H1 (cell line): ENCODE data around the gene KRT80. TPM values are rescaled to one million over a fixed set of nuclear protein-coding genes. Genes with fewer than 3 reads are reported as not detected.

Experiments used
- CTCF ChIA-PET: fragments of 300-600 bp; sonication (Branson Sonifier 250); formaldehyde crosslinking; loops from one replicate; lab custom pipeline; 2021; ENCODE audit not compliant: partially characterized antibody; lab: Charles Lee
- POLR2A ChIA-PET: fragments of 300-600 bp; sonication (Branson Sonifier 250); formaldehyde crosslinking; loops from one replicate; lab custom pipeline; 2021; ENCODE audit warnings: inconsistent platforms; ENCODE audit not compliant: partially characterized antibody; lab: Charles Lee
- DNase-seq, 2 experiments: peaks; one replicate each; pipeline versions ENCODE4 v3.0.0 to v3.0.0-alpha.2; 2010 to 2022; ENCODE audit warnings: low spot score in 2 of 2, low read depth in 1 of 2, mixed read lengths in 1 of 2
- FAIRE-seq: peaks from 2 replicates; lab custom pipeline; 2011; peaks lifted over from hg19 to GRCh38; lab: Jason Lieb, UNC
- H2AFZ ChIP-seq: 2 replicates; pipeline ENCODE4 v1.8.1; 2012; ENCODE audit warnings: low read length, inconsistent platforms
- H2AK5ac ChIP-seq: 2 replicates; pipeline ENCODE4 v1.6.1; 2013; ENCODE audit warnings: low read depth, low read length
- H2BK120ac ChIP-seq: replicated peaks from 2 replicates; pipeline ENCODE3; 2013; ENCODE audit warnings: low read depth, low read length, inconsistent platforms
- H2BK12ac ChIP-seq: 2 replicates; pipeline ENCODE4 v1.6.1; 2013; ENCODE audit warnings: low read depth, low read length
- H2BK15ac ChIP-seq: 2 replicates; pipeline ENCODE4 v1.6.1; 2013; ENCODE audit warnings: low read length
- H2BK20ac ChIP-seq: 2 replicates; pipeline ENCODE4 v1.6.1; 2013; ENCODE audit warnings: low read length
- H2BK5ac ChIP-seq: 2 replicates; pipeline ENCODE4 v1.6.1; 2013; ENCODE audit warnings: low read depth, low read length
- H3K14ac ChIP-seq: 2 replicates; pipeline ENCODE4 v1.6.1; 2013; ENCODE audit warnings: inconsistent platforms; ENCODE audit not compliant: insufficient read length
- H3K18ac ChIP-seq: 2 replicates; pipeline ENCODE4 v1.6.1; 2013; ENCODE audit warnings: low read length; ENCODE audit errors: extremely low read depth
- H3K23ac ChIP-seq: 2 replicates; pipeline ENCODE4 v1.6.1; 2013; ENCODE audit warnings: inconsistent platforms; ENCODE audit not compliant: insufficient read length
- H3K23me2 ChIP-seq: 2 replicates; pipeline ENCODE4 v1.6.1; 2013; ENCODE audit warnings: low read depth, low read length
- H3K27ac ChIP-seq: 2 replicates; pipeline ENCODE4 v1.6.1; 2011; ENCODE audit warnings: low read depth, low read length, inconsistent platforms
- H3K27me3 ChIP-seq, 4 experiments: replicated peaks in 1 of 4; 1 replicate in 1 of 4; 2 replicates in 3 of 4; pipeline versions ENCODE4 v1.6.1 to v1.8.1; 2011 to 2013; ENCODE audit warnings: low read length in 3 of 4, mild to moderate bottlenecking in 3 of 4, inconsistent platforms in 2 of 4, mixed read lengths in 2 of 4, moderate library complexity in 1 of 4; ENCODE audit not compliant: control insufficient read depth in 3 of 4, insufficient read depth in 3 of 4; ENCODE audit errors: extremely low read depth in 1 of 4
- H3K36me3 ChIP-seq, 4 experiments: 2 replicates each; pipeline versions ENCODE4 v1.6.1 to v1.8.1; 2011 to 2013; ENCODE audit warnings: mild to moderate bottlenecking in 4 of 4, low read length in 3 of 4, moderate library complexity in 2 of 4, control low read depth in 1 of 4, inconsistent platforms in 1 of 4; ENCODE audit not compliant: insufficient read depth in 4 of 4, control insufficient read depth in 2 of 4
- H3K4ac ChIP-seq: replicated peaks from 2 replicates; pipeline ENCODE3; 2013; ENCODE audit warnings: low read length, low read depth, mixed read lengths, inconsistent platforms; ENCODE audit not compliant: insufficient read length
- H3K4me1 ChIP-seq, 4 experiments: replicated peaks in 1 of 4; 1 replicate in 1 of 4; 2 replicates in 3 of 4; pipeline versions ENCODE4 v1.6.1 to v1.8.1; 2011 to 2013; ENCODE audit warnings: low read length in 3 of 4, inconsistent platforms in 2 of 4, mixed read lengths in 1 of 4; ENCODE audit not compliant: insufficient read depth in 4 of 4, control insufficient read depth in 3 of 4
- H3K4me2 ChIP-seq, 2 experiments: 2 replicates each; pipeline versions ENCODE4 v1.6.1 to v1.8.1; 2011 to 2013; ENCODE audit warnings: low read depth in 2 of 2, low read length in 2 of 2, control low read depth in 1 of 2, inconsistent platforms in 1 of 2, mild to moderate bottlenecking in 1 of 2; ENCODE audit not compliant: insufficient read depth in 1 of 2
- H3K4me3 ChIP-seq, 4 experiments: fragments of 200-600, 300-600 bp in 1 of 4; sonication (generic), shearing (Covaris generic), sonication (Bioruptor Twin) in 1 of 4; 2 replicates each; pipeline versions ENCODE4 v1.5.1 to v1.8.1; 2011 to 2016; ENCODE audit warnings: low read length in 4 of 4, low read depth in 3 of 4, control low read depth in 2 of 4, inconsistent platforms in 2 of 4, mild to moderate bottlenecking in 2 of 4, mixed read lengths in 1 of 4, moderate library complexity in 1 of 4; ENCODE audit not compliant: insufficient read depth in 2 of 4; ENCODE audit errors: extremely low read depth in 1 of 4
- H3K56ac ChIP-seq: replicated peaks from 2 replicates; pipeline ENCODE3; 2013; ENCODE audit warnings: low read depth, mild to moderate bottlenecking, mixed read lengths, low read length, inconsistent platforms; ENCODE audit not compliant: insufficient read length
- H3K79me1 ChIP-seq: 2 replicates; pipeline ENCODE4 v1.6.1; 2013; ENCODE audit warnings: low read depth, low read length, control low read depth
- H3K79me2 ChIP-seq, 2 experiments: 2 replicates each; pipeline versions ENCODE4 v1.6.1 to v1.8.1; 2012 to 2013; ENCODE audit warnings: low read length in 2 of 2, mild to moderate bottlenecking in 2 of 2, inconsistent platforms in 1 of 2; ENCODE audit not compliant: insufficient read depth in 2 of 2, control insufficient read depth in 1 of 2
- H3K9ac ChIP-seq, 4 experiments: replicated peaks in 1 of 4; 1 replicate in 1 of 4; 2 replicates in 3 of 4; pipeline versions ENCODE4 v1.6.1 to v1.8.1; 2011 to 2013; ENCODE audit warnings: low read depth in 3 of 4, low read length in 3 of 4, control low read depth in 2 of 4, mild to moderate bottlenecking in 2 of 4, moderate library complexity in 2 of 4, inconsistent platforms in 1 of 4; ENCODE audit errors: extremely low read depth in 1 of 4
- H3K9me3 ChIP-seq, 2 experiments: 2 replicates each; pipeline versions ENCODE4 v1.6.1 to v1.8.1; 2012 to 2013; ENCODE audit warnings: mild to moderate bottlenecking in 2 of 2, moderate library complexity in 2 of 2, control low read depth in 1 of 2, inconsistent platforms in 1 of 2, low read depth in 1 of 2, low read length in 1 of 2, mixed read lengths in 1 of 2; ENCODE audit not compliant: insufficient read depth in 2 of 2
- H4K20me1 ChIP-seq, 2 experiments: replicated peaks in 1 of 2; 2 replicates each; pipeline versions ENCODE3 to v1.8.1; 2011 to 2013; ENCODE audit warnings: inconsistent platforms in 2 of 2, low read length in 2 of 2, mild to moderate bottlenecking in 1 of 2; ENCODE audit not compliant: insufficient read depth in 2 of 2, control insufficient read depth in 1 of 2
- H4K5ac ChIP-seq: 2 replicates; pipeline ENCODE4 v1.6.1; 2013; ENCODE audit warnings: low read length, low read depth, mixed read lengths, inconsistent platforms; ENCODE audit not compliant: insufficient read length
- H4K8ac ChIP-seq: 2 replicates; pipeline ENCODE4 v1.8.0; 2013; ENCODE audit warnings: mild to moderate bottlenecking, moderate library complexity, low read length, inconsistent platforms; ENCODE audit not compliant: insufficient read depth; ENCODE audit errors: extremely low read depth
- H4K91ac ChIP-seq: replicated peaks from 2 replicates; pipeline ENCODE3; 2013; ENCODE audit warnings: low read length, mixed read lengths, inconsistent platforms; ENCODE audit not compliant: insufficient read length
- CHD1 ChIP-seq: IDR thresholded peaks from 2 replicates; pipeline ENCODE4 v1.6.1; 2012; ENCODE audit warnings: low read depth, low read length, improper control_type of control experiment
- GTF2F1 ChIP-seq: IDR thresholded peaks from 2 replicates; pipeline ENCODE4 v1.6.1; 2012; ENCODE audit warnings: low read depth, low read length, improper control_type of control experiment, borderline replicate concordance
- HDAC6 ChIP-seq: IDR thresholded peaks from one replicate; pipeline ENCODE4 v1.7.1; 2012; ENCODE audit warnings: low read depth, mild to moderate bottlenecking, inconsistent platforms, low read length, moderate library complexity
- RAD21 ChIP-seq, 2 experiments: IDR thresholded peaks in 1 of 2; conservative IDR thresholded peaks in 1 of 2; 2 replicates each; pipeline ENCODE4 v1.6.1; 2011; ENCODE audit warnings: low read depth in 2 of 2, low read length in 2 of 2, improper control_type of control experiment in 1 of 2, inconsistent platforms in 1 of 2, mild to moderate bottlenecking in 1 of 2, moderate library complexity in 1 of 2
- RFX5 ChIP-seq: IDR thresholded peaks from 2 replicates; pipeline ENCODE4 v1.6.1; 2011; ENCODE audit warnings: low read depth, low read length, improper control_type of control experiment, borderline replicate concordance
- RNF2 ChIP-seq: fragments of 200-900, 300-1000 bp; sonication (generic); IDR thresholded peaks from 2 replicates; pipeline ENCODE4 v1.7.1; 2016; ENCODE audit warnings: borderline replicate concordance, low read depth, mild to moderate bottlenecking, antibody characterized with exemption, low read length; ENCODE audit not compliant: poor library complexity, severe bottlenecking; ENCODE audit errors: missing control alignments
- TEAD4 ChIP-seq: IDR thresholded peaks from 2 replicates; pipeline ENCODE4 v1.6.1; 2012; ENCODE audit warnings: low read depth, low read length, inconsistent platforms, mixed read lengths
- WGBS, 2 experiments: shearing (Covaris generic) in 1 of 2; methylation state at CpG; one replicate each; pipeline versions ENCODE4 v1.1.6 to v1.1.7; 2013 to 2015; ENCODE audit warnings: low lambda C conversion rate in 2 of 2, mixed read lengths in 2 of 2, inconsistent platforms in 1 of 2, low coverage in 1 of 2, missing lambda C conversion rate in 1 of 2; ENCODE audit not compliant: insufficient replicate concordance in 2 of 2, insufficient coverage in 1 of 2, insufficient read length in 1 of 2; ENCODE audit errors: extremely low coverage in 1 of 2, missing lambda C conversion rate in 1 of 2; 5-methylcytosine and 5-hydroxymethylcytosine counted together
- polyA plus RNA-seq, 7 experiments: library from polyadenylated mRNA; depleted of rRNA in 3 of 7; stranded (reverse) in 5 of 7; unstranded in 2 of 7; fragments of >200 nt in 5 of 7; fragments of 200-250 nt in 2 of 7; gene quantifications; 1 replicate in 5 of 7; 2 replicates in 1 of 7; 4 replicates in 1 of 7; pipeline versions ENCODE4 v1.2.1 to v1.2.3, GENCODE V29; 2011 to 2013; ENCODE audit warnings: missing spikeins in 2 of 7, mixed read lengths in 2 of 7
- total RNA-seq: library from RNA; stranded (reverse); fragmentation: NEBNext Ultra II Directional; extraction: Animal tissue kit (Norgen Biotek cat#: 25700); gene quantifications from 2 replicates; pipeline ENCODE4 v1.2.1, GENCODE V29; 2021

Gene KRT80
- total and polyA plus RNA-seq, 2 of the 8 experiments (the other 6 are each of a cell fraction or from before 2014, with no cell fraction given): 0.05 TPM; not detected in 1

- H3K4ac ChIP-seq: no peak overlapping the region
- no peak overlapping the region for H2BK15ac ChIP-seq
- peak overlapping the region; percentile 27; the same call in 1 of the 2 replicates for H3K18ac ChIP-seq
- no peaks in the 10 kb centered on the region for H3K27me3 ChIP-seq
- H3K79me2 ChIP-seq: no peaks in the 10 kb centered on the region
- H4K5ac ChIP-seq: no peak overlapping the region
- peaks cover 0 to 3% of the 10 kb centered on the region in 2 experiments for H4K20me1 ChIP-seq
- H2BK5ac ChIP-seq: no peak overlapping the region
- FAIRE-seq (no peak), DNase-seq (no peak)
- no peak overlapping the region for H3K23ac ChIP-seq
- H3K36me3 ChIP-seq: no peaks in the 10 kb centered on the region
- 62% methylated on average over 5 of the region's 5 CpGs; no CpG with 5 or more reads in 1 of the 2 experiments for WGBS, 2 experiments
- H3K9ac ChIP-seq: no peak overlapping the region
- no peak overlapping the region for H3K4me3 ChIP-seq
- no peak overlapping the region for H3K14ac ChIP-seq
- no peaks in the 10 kb centered on the region for H3K79me1 ChIP-seq
- H3K4me1 ChIP-seq: peaks cover 0 to 4% (median under 1%) of the 10 kb centered on the region in 4 experiments; a peak in 4 of 7 replicates
- no peak overlapping the region for H2BK20ac ChIP-seq
- no peak overlapping the region for H2AFZ ChIP-seq
- ChIA-PET CTCF (interaction anchor here (0.7 to 13.2 kb wide), 9 partner anchors 10 to 278 kb away, joined by 3 to 146 read pairs (median 16); partner anchors contain the start of gene KRT86), POLR2A (interaction anchor here (0.7 kb wide), 1 partner anchor 19 kb away, joined by 3 read pairs; no protein-coding TSS in a partner anchor)
- no peaks in the 10 kb centered on the region for H3K9me3 ChIP-seq
- H2BK12ac ChIP-seq: no peak overlapping the region
- H2BK120ac ChIP-seq: no peak overlapping the region
- H2AK5ac ChIP-seq: no peak overlapping the region
- no peaks in the 10 kb centered on the region for H3K23me2 ChIP-seq
- H3K4me2 ChIP-seq: no peak overlapping the region
- H4K91ac ChIP-seq: no peak overlapping the region
- no peak overlapping the region for H3K27ac ChIP-seq
- TF ChIP-seq RAD21 (IDR thresholded peaks at IDR 0.05 in 1 of 2, conservative IDR thresholded peaks at IDR 0.05 in 1 of 2; ENCODE audit: low read depth in 2 of 2, low read length in 2 of 2) (no peak), RNF2 (no peak), GTF2F1 (no peak), HDAC6 (no peak), RFX5 (no peak), CHD1 (no peak), TEAD4 (no peak)
- no peak overlapping the region for H4K8ac ChIP-seq
- no peak overlapping the region for H3K56ac ChIP-seq
Observed at GRCh38 chr12:52217223-52217622, 25.4 kb upstream of the KRT80 start.
